A549 treated with dexamethasone at 1 μM for 4 hours (cell line): ENCODE measurements around the gene PRSS33. TPM values are rescaled to one million over a fixed set of nuclear protein-coding genes. Genes with fewer than 3 reads are reported as not detected.

Source experiments
- total RNA-seq: library from RNA; stranded (reverse); fragments of 200-300 nt; extraction: Qiagen RNA extraction; gene quantifications from 5 replicates; pipeline ENCODE4 v1.2.3, GENCODE V29; 2022

The PRSS33 gene, protein sequence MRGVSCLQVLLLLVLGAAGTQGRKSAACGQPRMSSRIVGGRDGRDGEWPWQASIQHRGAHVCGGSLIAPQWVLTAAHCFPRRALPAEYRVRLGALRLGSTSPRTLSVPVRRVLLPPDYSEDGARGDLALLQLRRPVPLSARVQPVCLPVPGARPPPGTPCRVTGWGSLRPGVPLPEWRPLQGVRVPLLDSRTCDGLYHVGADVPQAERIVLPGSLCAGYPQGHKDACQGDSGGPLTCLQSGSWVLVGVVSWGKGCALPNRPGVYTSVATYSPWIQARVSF
- not detected in 5 replicates for total RNA-seq

DNA sequence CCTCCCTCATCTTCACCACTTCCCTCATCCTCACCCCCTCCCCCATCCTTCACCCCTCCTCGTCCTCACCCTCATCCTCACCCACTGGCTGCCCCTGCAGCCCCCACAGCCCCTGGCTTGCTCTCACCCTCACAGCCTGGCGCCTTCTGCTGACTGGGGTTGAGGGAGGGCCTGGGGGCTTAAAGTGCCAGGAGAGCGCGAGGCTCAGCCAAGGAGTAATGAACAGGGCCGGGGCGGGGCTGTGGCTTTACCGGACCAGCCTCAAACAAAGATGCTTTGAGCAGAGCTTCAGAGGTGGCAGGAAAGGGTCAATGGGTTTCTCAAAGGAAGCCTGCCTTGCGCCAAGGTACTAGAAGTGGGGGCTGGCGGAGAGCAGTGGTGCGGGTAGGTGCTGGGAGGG lies at the start of gene PRSS33:
Gene PRSS33, minus strand, starts transcription at position 155 of the 400 bp plus-strand sequence. CDS start 1,013 bp downstream, outside the sequence.

DNA sequence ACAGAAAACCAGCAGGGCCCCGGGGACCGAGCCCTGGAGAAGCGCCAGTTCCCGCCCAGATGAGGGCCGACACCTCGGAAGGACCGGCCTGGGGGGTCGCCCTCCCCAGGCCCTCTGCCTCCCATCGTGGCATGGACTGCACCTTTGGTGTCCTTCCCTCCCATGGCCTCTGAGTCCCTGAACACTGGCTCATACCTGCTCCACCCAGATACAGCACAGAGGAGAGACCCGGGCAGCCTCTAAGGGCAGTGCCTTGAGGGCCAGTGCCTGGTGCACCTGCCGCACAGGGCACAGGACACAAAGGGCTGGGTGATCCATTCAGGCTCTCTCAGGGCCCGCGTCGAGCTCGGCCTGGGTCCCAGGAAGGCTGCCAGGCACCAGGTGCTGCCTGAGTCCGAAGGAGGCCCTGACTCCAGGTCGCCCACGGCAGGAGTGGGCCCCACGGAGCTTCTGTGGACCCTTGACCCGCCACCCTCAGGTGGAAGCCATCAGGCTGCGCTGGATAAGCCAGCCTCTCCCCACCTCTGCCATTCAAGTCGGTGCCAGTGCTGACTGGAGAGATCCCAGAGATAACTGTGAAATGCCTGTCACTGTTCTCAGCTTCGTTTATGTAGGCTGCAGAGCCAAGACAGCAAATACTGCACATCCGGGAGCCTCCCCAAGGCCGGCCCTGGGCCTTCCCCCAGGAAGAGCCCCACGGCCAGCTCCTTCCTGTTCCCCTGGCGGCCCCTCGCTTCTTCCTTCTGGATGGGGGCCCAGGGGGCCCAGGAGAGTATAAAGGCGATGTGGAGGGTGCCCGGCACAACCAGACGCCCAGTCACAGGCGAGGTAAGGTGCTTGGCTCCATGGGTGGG lies 42.4 kb upstream of the PRSS33 start, which contains the start of gene ZG16B:
Gene ZG16B, plus strand, starts transcription at position 803 of the 854 bp plus-strand sequence. CDS start 139 bp downstream, outside the sequence.

DNA sequence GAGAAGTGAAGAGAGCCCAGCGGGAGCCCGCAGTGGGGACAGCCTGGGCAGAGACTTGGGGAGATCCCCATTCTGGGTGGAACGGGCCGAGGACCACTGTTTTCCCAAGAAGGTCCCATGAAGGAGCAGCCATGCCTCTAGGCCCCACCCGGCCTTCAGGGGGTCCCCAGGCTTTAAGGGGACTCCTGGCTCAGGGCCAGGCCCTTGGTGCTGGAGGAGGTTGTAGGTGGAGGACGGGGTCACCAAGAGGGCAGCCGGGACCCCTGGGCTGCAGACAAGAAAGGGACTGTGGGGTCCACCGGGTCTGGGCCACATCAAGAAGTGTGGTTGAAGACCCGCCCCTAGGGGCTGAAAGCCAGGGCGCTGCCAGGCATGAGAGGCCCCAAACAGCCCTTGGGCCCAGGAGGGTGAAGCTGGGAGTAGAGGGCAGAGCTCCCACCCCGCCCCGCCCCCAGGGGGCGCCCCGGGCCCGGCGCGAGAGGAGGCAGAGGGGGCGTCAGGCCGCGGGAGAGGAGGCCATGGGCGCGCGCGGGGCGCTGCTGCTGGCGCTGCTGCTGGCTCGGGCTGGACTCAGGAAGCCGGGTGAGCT lies 29.5 kb upstream of the PRSS33 start, which contains the start of gene PRSS21:
Gene PRSS21, plus strand, starts transcription at position 487 of the 589 bp plus-strand sequence. Its CDS starts 32 bp downstream, at position 519.

DNA sequence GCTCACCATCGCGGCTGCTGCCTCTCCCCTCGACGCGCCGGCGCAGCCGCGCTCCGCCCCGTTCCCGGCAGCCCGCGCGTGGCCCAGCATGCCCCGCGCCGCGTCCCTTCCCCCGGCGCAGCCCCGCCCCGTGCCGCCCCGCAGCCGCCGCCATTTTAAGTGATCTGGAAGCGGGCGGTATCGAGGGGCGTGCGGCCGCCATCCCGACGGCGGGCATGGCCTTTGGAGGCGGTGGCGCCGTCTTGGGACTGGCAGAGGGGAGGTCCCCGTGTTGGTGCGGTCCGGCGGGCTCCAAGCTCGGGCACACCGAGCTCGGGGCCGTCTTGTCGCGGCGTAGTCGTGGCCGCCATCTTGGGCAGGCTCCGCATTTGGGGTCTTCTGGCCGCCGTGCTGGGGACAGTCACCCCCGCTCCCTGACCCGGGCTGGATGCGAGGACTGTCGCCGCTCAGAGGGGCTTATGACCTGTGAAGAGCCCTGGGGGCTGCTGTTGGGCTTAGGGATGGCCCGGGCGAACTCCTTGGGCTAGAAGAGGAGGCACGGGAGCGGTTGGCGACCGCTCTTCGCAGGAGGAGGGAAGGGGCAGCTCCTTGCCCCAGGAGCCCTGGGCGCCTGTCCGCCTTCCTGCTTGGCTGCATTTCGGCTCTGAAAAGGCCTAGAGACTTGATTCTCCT lies 10.0 kb downstream of the PRSS33 start, which contains the start of gene ELOB:
Gene ELOB, minus strand, starts transcription at position 50 of the 672 bp plus-strand sequence. Its CDS starts 41 bp downstream, at position 9.

DNA sequence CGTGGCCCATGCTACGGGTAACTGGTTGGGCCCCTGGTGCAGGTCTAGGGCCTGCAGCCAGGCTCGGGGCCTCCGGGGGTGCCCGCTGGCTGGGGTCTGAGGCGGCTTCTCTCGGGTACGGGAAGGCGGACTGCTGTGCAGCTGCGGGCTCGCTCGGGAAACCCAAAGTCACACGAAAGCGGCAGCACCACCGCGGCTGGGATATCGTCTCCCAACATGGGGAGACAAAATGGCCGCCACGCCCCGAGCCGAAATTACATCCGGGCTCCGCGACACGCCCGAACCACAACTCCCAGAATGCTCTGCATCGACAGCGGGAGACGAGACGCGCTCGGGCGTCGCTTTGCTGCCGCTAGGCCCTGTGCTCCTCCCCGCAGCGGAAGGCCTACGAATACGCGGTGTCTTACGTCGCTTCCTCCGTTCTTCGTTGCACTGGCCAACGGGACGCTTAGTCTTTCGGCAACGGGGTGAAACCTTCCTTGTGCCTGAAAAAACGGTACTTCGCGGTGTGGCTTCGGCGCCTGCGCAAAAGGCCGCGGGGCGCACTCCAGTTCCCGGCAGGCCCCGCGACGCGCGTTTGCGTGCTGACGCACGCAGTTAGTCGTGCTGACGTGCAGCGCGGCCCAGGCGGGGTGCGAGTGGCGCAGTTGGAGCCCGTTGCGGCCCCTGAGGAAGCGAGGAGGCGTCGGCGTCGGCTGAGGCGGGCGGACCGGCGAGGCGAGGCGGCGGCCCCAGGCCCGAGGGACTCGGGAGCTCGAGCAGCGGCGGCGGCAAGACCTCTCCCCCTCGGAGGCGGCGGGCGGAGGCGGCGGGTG lies 35.1 kb downstream of the PRSS33 start, which contains the start of gene SRRM2:
Gene SRRM2, plus strand, starts transcription at position 604 of the 815 bp plus-strand sequence. CDS start 3,727 bp downstream, outside the sequence.

Other genes starting within 250 kb of the PRSS33 start
- 17.9 to 25.7 TPM (median 23.2 TPM) in 5 replicates for gene PDPK1, start 249.5 kb downstream of the PRSS33 start, total RNA-seq
- 34.6 to 43.4 TPM (median 42.9 TPM) in 5 replicates for gene KCTD5, start 105.0 kb downstream of the PRSS33 start, total RNA-seq
- 1.1 to 2.4 TPM (median 1.5 TPM) in 5 replicates for gene PRSS27, start 67.3 kb downstream of the PRSS33 start, total RNA-seq
- gene SRRM2, start 34.9 kb downstream of the PRSS33 start, total RNA-seq: 272 to 485 TPM (median 450 TPM) in 5 replicates
- 421 to 531 TPM (median 462 TPM) in 5 replicates for gene ELOB, start 10.3 kb downstream of the PRSS33 start, total RNA-seq
- not detected in 5 replicates for gene PRSS41, start 10.9 kb upstream of the PRSS33 start, total RNA-seq
- 0.18 to 0.19 TPM in 2 of 5 replicates, not detected in the others for gene PRSS21, start 29.7 kb upstream of the PRSS33 start, total RNA-seq
- 0.60 to 0.98 TPM (median 0.66 TPM) in 5 replicates for gene ZG16B, start 42.7 kb upstream of the PRSS33 start, total RNA-seq
- 0.35 to 1.5 TPM (median 0.65 TPM) in 5 replicates for gene PRSS22, start 70.6 kb upstream of the PRSS33 start, total RNA-seq
- gene FLYWCH2, start 95.7 kb upstream of the PRSS33 start, total RNA-seq: 44.5 to 51.4 TPM (median 50.7 TPM) in 5 replicates
- gene FLYWCH1, start 124.4 kb upstream of the PRSS33 start, total RNA-seq: 14.4 to 27.1 TPM (median 24.6 TPM) in 5 replicates
- gene KREMEN2, start 176.7 kb upstream of the PRSS33 start, total RNA-seq: 0.95 to 2.0 TPM (median 1.9 TPM) in 5 replicates
- gene PAQR4, start 181.8 kb upstream of the PRSS33 start, total RNA-seq: 29.5 to 44.0 TPM (median 42.5 TPM) in 5 replicates
- 57.1 to 92.9 TPM (median 85.4 TPM) in 5 replicates for gene PKMYT1, start 192.9 kb upstream of the PRSS33 start, total RNA-seq
- gene CLDN9, start 225.4 kb upstream of the PRSS33 start, total RNA-seq: 0.28 to 0.43 TPM (median 0.38 TPM) in 5 replicates
- gene CLDN6, start 230.6 kb upstream of the PRSS33 start, total RNA-seq: 0.14 to 0.54 TPM (median 0.31 TPM) in 5 replicates
- gene TNFRSF12A, start 232.8 kb upstream of the PRSS33 start, total RNA-seq: 415 to 495 TPM (median 463 TPM) in 5 replicates
- 224 to 248 TPM (median 238 TPM) in 5 replicates for gene HCFC1R1, start 236.4 kb upstream of the PRSS33 start, total RNA-seq
- 21.4 to 33.8 TPM (median 31.0 TPM) in 5 replicates for gene THOC6, start 236.5 kb upstream of the PRSS33 start, total RNA-seq
- gene BICDL2, start 249.4 kb upstream of the PRSS33 start, total RNA-seq: 0.02 TPM in 1 of 5 replicates, not detected in the others